SH-SY5Y (cell line): ENCODE data around the gene TTC21A.

ENCODE experiments used
- GATA2 ChIP-seq: IDR thresholded peaks from 2 replicates; pipeline ENCODE4 v1.6.1; 2011; ENCODE audit warnings: mild to moderate bottlenecking, low read depth, low read length
- GATA3 ChIP-seq: IDR thresholded peaks from 2 replicates; pipeline ENCODE4 v1.6.1; 2011; ENCODE audit warnings: low read depth, mild to moderate bottlenecking, low read length, moderate library complexity

DNA sequence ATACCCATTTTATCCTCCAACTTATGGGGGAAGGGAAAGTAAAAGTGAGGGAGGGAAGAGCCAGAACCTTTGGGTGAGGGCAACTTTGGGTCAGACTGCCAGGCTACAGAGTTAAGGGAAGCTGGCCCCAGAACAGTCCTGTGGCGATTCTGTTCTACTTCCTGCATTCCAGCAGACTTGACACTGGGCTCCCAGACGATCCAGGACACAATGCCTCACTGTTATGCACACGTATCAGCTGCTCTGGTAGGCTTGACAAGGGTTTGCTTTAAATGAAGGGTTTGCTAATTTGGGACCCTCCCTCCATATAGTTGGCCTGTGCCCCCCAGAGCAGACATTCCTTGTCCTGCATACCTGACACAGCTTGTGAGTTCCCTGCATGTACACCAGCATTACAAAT, 10.7 kb upstream of the TTC21A start:
- TF ChIP-seq GATA2 (no peak), GATA3 (no peak)
